ENCODE results near the gene PSG7. TPM values are rescaled to one million over a fixed set of nuclear protein-coding genes. Genes with fewer than 3 reads are reported as not detected.
"Not testable (repeated sequence)": the region's sequence is repeated elsewhere in the genome, so short reads cannot be mapped to it uniquely, and the experiment has no call there.

The PSG7 gene
- total RNA-seq, 1 donor from 2014 or later, result not detected

GRCh38 chr19:42876596-42876995 lies 60.4 kb downstream of the PSG7 start:
- ATAC-seq; intact Hi-C loops (cut with DNase I); DNase-seq (ENCODE audit: low spot score): not testable (repeated sequence)

GRCh38 chr19:42875881-42876280 lies 61.1 kb downstream of the PSG7 start:
- ATAC-seq; intact Hi-C loops (cut with DNase I): not testable (repeated sequence)

GRCh38 chr19:42874901-42875813 lies 61.9 kb downstream of the PSG7 start:
- intact Hi-C loops (cut with DNase I); ATAC-seq; DNase-seq (ENCODE audit: low spot score): not testable (repeated sequence)

More at GRCh38 chr19:42875881-42876280, 61.1 kb downstream of the PSG7 start:
- not testable (repeated sequence) for DNase-seq (ENCODE audit: low spot score)

GRCh38 chr19:42874136-42874535 lies 62.9 kb downstream of the PSG7 start:
- intact Hi-C loops (cut with DNase I); ATAC-seq; DNase-seq (ENCODE audit: low spot score): not testable (repeated sequence)

Other genes with a start within 250 kb of the PSG7 start
- not detected for gene PSG3, start 196.7 kb downstream of the PSG7 start, total RNA-seq
- not detected for gene PSG8, start 171.5 kb downstream of the PSG7 start, total RNA-seq
- not detected for gene PSG1, start 57.5 kb downstream of the PSG7 start, total RNA-seq
- not detected for gene PSG6, start 19.3 kb downstream of the PSG7 start, total RNA-seq
- gene PSG11, start 89.3 kb upstream of the PSG7 start, total RNA-seq, result not detected
- gene PSG2, start 145.5 kb upstream of the PSG7 start, total RNA-seq, result not detected
- not detected for gene PSG5, start 249.3 kb upstream of the PSG7 start, total RNA-seq